ENCODE data around the gene HDAC4. TPM values are rescaled to one million over a fixed set of nuclear protein-coding genes. Genes with fewer than 3 reads are reported as not detected.

The HDAC4 gene
- total RNA-seq, 1 donor from 2014 or later: 34.4 TPM

- intact Hi-C loops (cut with DNase I): no loop called here
- no peak for DNase-seq (ENCODE audit: low spot score)
Measured at GRCh38 chr2:239360421-239361310, 40.2 kb downstream of the HDAC4 start.

DNA sequence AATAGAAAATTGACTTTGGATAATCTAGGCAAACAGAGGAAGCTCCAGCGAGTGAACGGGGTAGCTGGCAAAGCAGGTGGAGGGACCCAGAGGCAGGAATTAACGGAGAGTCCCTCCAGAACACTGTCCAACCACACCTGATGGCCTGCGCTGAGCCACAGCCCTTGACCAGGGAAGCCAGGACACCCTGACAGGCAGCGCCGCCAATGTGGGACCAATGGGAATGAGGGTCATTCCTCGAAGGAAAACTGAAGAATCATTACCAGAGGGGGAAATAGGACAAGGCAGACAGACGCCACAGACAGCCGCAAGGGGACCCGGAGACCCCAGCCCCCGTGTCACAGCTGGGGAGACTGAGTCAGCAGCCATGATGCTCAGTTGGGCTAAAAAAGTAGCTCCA lies 40.8 kb downstream of the HDAC4 start:
- intact Hi-C loops (cut with DNase I): no loop called here
- DNase-seq (ENCODE audit: low spot score): peak; percentile 47

GRCh38 chr2:239359196-239359912 lies 41.5 kb downstream of the HDAC4 start:
- intact Hi-C loops (cut with DNase I): no loop called here
- peak; percentile 41 for DNase-seq (ENCODE audit: low spot score)

DNA sequence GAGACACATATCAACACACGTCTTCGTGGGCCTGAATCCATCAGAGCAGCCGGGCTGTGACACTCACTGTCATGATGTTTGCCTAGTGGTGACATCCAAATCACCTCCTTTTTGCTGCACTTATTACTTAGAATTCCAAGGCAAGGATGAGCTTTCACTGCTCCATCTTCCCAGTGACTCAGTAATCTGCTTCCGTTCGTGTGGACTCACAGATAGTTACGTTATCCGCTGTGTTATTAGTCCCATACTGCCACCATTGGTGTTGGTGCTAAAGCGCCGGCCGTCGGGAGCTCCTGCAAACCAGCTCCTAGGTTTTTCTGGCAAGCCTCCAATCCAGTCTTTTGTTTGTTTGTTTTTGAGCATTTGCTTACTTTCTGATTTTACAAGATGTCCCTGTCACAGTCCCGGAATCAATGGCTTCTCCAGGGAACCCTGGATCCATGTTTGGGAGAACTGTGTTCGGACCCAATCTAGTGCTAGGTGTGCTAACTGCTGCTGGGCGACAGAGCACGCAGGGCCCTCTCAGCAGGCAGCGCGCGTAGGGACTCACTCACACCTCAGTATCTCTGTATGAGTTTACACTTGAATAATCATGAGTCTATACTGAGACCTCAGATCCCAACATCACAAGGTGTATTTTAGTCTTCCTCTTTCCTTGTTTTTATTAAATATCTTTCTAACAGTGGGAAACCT lies 42.6 kb downstream of the HDAC4 start:
- intact Hi-C loops (cut with DNase I): no loop called here

DNA sequence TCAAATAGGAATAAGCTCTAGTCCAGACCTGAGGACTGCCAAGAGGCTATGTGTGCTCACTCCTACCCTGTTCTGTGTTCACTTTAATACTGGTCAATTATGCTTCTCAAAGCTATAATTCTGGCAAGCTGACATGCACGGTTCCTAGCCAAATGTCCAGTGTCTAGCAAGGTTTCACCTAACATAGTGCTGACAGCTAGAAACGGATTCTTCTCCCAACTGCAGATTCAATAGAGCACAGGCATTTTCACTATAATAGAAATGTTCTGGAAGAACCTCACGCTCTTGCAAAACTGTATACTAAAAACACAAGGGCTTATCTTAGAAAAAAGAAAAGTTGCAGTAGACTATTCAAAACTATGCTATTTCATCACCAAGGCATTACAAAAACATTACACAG lies 45.1 kb downstream of the HDAC4 start:
- intact Hi-C loops (cut with DNase I): no loop called here
- DNase-seq (ENCODE audit: low spot score): no peak

More for the DNA sequence above, 42.6 kb downstream of the HDAC4 start:
- peak; percentile 35 for DNase-seq (ENCODE audit: low spot score)

DNA sequence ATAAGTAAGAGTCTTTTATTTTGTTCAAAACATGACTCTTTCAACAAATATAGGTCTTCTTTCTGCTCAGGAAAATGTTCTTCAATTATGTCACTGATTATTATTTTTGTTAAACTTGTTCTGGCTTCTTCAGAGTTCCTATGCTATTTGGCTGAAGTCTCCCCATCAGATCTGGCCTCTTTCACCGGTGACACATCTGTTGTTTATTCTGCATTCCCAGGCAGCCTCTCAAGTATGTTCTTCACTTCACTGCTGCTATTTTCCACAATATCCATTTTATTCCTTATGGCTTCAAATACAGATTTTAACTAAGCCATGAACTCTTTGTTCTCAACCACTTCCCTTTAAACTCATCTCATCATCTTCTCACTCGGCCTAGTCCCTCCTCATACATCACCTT lies 45.7 kb downstream of the HDAC4 start:
- intact Hi-C loops (cut with DNase I): no loop called here
- no peak for DNase-seq (ENCODE audit: low spot score)

- intact Hi-C loops (cut with DNase I): no loop called here
- no peak for DNase-seq (ENCODE audit: low spot score)
Measured at GRCh38 chr2:239354791-239355136, 46.1 kb downstream of the HDAC4 start.

DNA sequence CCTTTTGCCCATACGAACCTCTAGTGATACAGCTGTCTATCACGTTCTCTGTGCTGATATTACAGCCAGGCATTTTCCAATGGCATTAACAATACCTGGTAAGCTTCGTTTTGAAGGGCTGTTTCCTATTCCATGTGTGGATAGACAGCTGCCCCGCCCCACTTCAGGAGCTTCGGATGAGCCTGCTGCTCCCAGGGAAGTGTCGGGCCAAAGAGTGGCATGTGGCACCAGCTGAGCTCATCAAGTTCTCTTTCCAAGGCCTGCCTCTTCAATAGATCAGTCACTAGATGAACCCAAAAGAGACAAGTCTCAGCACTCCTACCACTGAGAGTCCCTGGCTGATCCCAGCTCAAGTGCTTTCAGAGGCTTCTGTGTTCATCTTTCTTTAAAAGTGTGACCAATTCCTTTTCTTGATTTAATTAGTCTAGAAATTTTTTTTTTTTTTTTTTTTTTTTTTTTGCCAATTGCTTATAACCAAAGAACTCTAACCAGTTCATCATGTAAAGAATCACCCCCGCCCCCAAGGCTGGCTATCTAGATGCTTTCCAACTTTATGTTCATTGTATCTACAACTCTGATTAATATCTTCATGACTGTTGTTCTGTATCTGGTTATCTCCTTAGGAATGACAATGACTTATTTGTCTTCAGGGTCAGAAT lies 46.6 kb downstream of the HDAC4 start:
- intact Hi-C loops (cut with DNase I): no loop called here
- DNase-seq (ENCODE audit: low spot score): no peak

DNA sequence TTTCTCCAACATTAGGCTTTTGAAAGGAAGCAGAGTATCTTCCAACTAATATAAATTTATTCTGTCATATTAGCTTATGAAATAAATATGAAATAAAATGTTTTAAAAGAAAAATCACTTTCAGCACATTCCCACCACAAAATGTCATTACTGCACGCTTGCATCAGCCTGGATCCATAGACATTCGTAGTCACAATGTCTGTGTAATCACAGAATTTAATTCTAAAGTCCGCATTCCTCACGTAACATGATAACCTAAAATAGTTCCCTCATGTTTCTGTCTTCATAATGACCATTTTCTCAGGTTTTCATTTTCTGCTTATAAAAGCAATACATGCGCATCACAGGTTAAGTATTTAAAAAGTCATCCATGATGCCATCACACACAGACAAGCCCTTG lies 47.1 kb downstream of the HDAC4 start:
- intact Hi-C loops (cut with DNase I): no loop called here

GRCh38 chr2:239351687-239352086 lies 49.1 kb downstream of the HDAC4 start:
- intact Hi-C loops (cut with DNase I): no loop called here
- peak; percentile 71 for DNase-seq (ENCODE audit: low spot score)

More for the DNA sequence above, 47.1 kb downstream of the HDAC4 start:
- DNase-seq (ENCODE audit: low spot score): no peak

- peak; percentile 56 for DNase-seq (ENCODE audit: low spot score)
- intact Hi-C loops (cut with DNase I): no loop called here
Measured at GRCh38 chr2:239349453-239350135, 51.2 kb downstream of the HDAC4 start.

GRCh38 chr2:239348563-239349452 lies 52.0 kb downstream of the HDAC4 start:
- peak; percentile 53 for DNase-seq (ENCODE audit: low spot score)
- intact Hi-C loops (cut with DNase I): no loop called here

- no peak for DNase-seq (ENCODE audit: low spot score)
- intact Hi-C loops (cut with DNase I): no loop called here
Measured at GRCh38 chr2:239346676-239347075, 54.1 kb downstream of the HDAC4 start.

- intact Hi-C loops (cut with DNase I): no loop called here
- no peak for DNase-seq (ENCODE audit: low spot score)
Measured at GRCh38 chr2:239345251-239345650, 55.6 kb downstream of the HDAC4 start.

GRCh38 chr2:239344857-239345216 lies 56.0 kb downstream of the HDAC4 start:
- intact Hi-C loops (cut with DNase I): no loop called here
- no peak for DNase-seq (ENCODE audit: low spot score)

DNA sequence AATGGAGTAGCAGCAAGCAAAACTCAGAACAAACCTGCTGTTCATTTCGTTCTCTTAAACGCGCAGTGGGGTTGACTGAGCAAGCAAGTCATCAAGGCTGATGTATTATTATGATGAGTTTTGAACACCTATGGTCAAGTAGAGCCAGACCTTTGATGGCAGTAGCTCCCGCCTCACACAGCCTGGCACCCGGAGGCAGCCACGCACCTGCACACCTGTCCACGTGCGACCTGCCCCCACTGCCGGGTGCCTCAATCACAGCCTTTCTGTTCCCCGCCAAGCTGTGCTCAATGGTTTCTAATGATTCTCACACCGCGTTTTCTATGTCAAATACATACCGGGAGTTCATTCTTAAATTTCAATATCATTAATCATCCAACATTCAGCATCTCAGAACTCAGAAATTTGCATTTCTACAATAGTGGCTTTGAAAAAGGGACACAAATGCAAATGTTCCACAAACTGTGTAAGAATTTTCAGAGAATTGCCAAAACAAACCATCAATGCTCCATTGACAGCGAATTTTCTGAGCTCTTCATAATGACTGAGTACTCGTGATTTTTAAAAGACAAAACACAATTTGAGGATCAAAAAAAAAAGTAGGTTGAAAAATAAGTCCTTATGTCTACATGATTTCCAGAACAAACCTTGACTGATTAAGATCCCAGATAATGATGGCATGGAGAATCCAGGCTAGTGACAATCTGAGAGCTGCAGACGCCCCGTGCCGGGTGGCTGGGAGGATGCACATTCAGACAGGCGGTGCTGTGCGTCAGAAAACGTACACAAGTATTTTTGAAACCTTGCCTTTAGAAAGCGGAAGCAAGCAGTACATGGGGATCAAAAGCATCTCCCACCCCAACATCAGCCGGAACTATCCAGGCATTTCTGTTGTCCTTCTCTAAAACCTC lies 56.6 kb downstream of the HDAC4 start:
- intact Hi-C loops (cut with DNase I): no loop called here
- no peak for DNase-seq (ENCODE audit: low spot score)

GRCh38 chr2:239343460-239343859 lies 57.4 kb downstream of the HDAC4 start:
- intact Hi-C loops (cut with DNase I): no loop called here

More at GRCh38 chr2:239343460-239343859, 57.4 kb downstream of the HDAC4 start:
- DNase-seq (ENCODE audit: low spot score): no peak
